ENCODE data around the gene GABRD. TPM values are rescaled to one million over a fixed set of nuclear protein-coding genes. Genes with fewer than 3 reads are reported as not detected.

The GABRD gene
- total RNA-seq, 2 experiments from 2014 or later, result not detected

DNA sequence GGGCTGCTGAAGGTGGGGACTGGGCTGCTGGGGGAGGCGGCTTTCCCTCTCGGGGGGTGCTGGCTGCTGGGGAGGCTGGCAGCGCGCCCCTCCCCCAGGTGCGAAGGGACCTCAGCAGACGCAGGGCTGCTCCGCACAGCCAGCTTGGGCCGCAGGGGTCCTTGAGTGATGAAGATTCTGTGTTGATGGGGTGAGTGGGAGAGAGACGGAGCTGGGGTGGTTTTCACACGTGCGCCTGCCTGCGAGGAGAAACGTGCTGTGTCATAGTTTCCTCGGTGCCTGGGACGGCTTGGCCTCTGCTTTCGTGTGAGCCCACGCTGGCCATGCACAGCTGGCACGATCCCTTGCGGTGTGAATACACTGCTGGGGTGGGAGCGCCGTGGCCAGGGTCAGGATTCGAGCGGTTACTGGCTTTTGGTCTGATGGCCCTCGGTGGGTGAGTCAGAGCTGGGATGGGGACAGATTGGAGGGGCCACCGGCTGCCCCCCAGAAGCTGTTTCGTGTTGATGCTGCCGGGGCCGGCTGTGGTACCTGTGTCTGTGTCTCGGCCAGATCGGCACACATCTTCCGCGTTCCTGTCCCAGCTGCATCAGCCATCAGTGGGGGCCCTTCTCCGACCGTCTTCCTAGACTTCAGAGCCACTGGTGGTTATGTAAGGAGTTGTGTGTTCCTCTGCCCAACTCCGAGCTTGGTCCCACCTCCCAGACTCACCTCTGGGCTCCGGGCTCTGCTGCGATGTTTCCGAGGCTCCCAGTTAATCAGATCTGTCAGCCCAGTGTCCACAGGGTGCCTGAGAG is 56.0 kb downstream of the GABRD start:
- Mint-ChIP-seq H3K27me3 (no peaks in the 10 kb centered on the region), H3K4me1 (ENCODE audit: low read depth) (peaks cover 9% of the 10 kb centered on the region), H3K27ac (no peak overlapping the region), H3K9me3 (peaks cover 22% of the 10 kb centered on the region), H3K4me3 (no peak overlapping the region), H3K36me3 (ENCODE audit: low read depth) (peaks cover 28% of the 10 kb centered on the region)
- TF ChIP-seq, protein P1, sequence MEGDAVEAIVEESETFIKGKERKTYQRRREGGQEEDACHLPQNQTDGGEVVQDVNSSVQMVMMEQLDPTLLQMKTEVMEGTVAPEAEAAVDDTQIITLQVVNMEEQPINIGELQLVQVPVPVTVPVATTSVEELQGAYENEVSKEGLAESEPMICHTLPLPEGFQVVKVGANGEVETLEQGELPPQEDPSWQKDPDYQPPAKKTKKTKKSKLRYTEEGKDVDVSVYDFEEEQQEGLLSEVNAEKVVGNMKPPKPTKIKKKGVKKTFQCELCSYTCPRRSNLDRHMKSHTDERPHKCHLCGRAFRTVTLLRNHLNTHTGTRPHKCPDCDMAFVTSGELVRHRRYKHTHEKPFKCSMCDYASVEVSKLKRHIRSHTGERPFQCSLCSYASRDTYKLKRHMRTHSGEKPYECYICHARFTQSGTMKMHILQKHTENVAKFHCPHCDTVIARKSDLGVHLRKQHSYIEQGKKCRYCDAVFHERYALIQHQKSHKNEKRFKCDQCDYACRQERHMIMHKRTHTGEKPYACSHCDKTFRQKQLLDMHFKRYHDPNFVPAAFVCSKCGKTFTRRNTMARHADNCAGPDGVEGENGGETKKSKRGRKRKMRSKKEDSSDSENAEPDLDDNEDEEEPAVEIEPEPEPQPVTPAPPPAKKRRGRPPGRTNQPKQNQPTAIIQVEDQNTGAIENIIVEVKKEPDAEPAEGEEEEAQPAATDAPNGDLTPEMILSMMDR (IDR thresholded peaks at IDR 0.05), result no peak
- POLR2A ChIA-PET, result interaction anchor here (1.0 kb wide), 1 partner anchor 87 kb away, joined by 3 read pairs; no protein-coding TSS in a partner anchor
- CTCF ChIA-PET, result no interaction called here
- DNase-seq, result no peak
- ATAC-seq, result no peak
- intact Hi-C loops (cut with micrococcal nuclease), result no loop called here

DNA sequence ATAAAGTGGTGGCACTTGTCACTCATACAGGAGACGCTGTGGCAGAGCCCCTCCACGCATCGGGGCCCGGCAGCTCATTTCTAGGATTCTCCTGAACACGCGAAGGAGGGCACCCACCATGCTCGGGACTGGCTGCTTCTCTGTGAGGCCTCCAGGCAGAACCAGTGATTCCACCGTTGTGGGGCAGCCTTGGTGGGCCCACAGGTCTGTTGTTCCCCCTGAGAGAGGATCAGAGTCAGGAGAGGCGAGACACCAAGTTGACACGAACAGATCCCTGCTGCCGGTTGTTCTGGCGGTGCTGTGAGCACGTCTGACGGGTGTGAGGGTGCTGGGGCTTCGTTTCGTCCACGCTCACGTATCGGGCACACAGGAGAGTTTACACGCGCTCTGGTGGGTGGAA is 57.7 kb downstream of the GABRD start:
- Mint-ChIP-seq H3K36me3 (ENCODE audit: low read depth) (peaks cover 30% of the 10 kb centered on the region), H3K4me3 (no peak overlapping the region), H3K27ac (no peak overlapping the region), H3K27me3 (no peaks in the 10 kb centered on the region), H3K4me1 (ENCODE audit: low read depth) (peaks cover 8% of the 10 kb centered on the region), H3K9me3 (peaks cover 22% of the 10 kb centered on the region)
- CTCF ChIA-PET, result no interaction called here
- intact Hi-C loops (cut with micrococcal nuclease), result no loop called here
- ATAC-seq, result no peak
- TF ChIP-seq, protein P1 (IDR thresholded peaks at IDR 0.05), result no peak
- DNase-seq, result no peak
- POLR2A ChIA-PET, result no interaction called here

DNA sequence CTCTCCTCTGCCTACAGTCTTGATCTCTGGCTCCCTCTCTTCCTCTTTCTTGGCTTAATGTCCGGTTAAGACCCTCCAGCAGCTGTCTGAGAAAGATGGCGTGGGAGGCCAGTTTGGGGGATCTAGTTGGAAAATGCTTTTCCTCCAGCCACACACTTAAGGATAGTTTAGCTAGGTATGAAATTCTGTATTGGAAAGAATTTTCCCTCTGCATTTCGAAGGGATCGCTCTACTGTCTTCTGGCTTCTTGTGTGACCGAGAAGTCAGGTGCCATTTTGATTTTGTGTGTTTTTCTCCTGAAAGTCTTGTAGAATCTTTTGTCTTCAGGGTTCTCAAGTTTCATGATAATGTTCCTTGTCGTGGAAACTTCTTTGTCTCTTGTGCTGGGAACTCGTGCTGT is 59.0 kb downstream of the GABRD start:
- Mint-ChIP-seq H3K36me3 (ENCODE audit: low read depth) (peaks cover 30% of the 10 kb centered on the region), H3K27ac (no peak overlapping the region), H3K27me3 (no peaks in the 10 kb centered on the region), H3K4me3 (no peak overlapping the region), H3K9me3 (peaks cover 22% of the 10 kb centered on the region), H3K4me1 (ENCODE audit: low read depth) (no peaks in the 10 kb centered on the region)
- ATAC-seq (no peak), DNase-seq (no peak)
- intact Hi-C loops (cut with micrococcal nuclease), result no loop called here
- POLR2A ChIA-PET, result interaction anchor here (0.6 kb wide), 1 partner anchor 112 kb away, joined by 4 read pairs; no protein-coding TSS in a partner anchor
- CTCF ChIA-PET, result no interaction called here
- TF ChIP-seq, protein P1 (IDR thresholded peaks at IDR 0.05), result no peak

DNA sequence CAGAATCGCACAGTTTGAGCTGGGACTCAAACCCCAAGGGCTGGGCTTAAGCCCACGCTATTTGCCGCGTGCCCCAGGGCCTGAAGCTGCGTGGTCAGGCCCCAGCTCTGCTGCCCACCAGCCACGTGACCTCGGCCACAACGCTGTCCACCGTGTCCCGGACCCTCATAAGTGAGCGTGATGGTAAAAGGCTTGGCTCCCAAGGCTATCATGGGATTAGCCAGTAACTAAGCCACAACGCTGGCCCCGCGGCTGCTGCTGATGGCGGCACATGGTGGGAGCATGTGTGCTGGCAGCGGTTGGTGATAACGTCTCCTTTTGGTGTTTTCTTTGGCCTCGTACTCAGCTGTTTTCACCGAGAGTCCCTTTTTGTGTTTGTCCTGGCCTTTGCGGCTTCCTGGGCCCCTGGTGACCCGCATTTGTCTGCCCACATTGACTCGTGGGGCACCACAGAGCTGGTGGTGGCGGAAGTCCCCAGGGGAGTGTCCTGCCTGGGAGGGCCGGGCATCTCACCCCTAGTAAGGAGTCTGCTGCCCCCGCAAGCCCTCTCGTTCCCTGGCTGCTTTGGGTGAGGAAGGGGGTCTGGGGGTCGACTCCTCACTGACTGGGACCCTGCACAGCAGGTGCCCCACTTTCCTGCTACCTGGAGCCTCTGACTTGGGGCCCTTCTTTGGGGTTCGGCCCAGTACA is 60.4 kb downstream of the GABRD start:
- no peak overlapping the region for H3K27ac Mint-ChIP-seq
- no peak for DNase-seq
- intact Hi-C loops (cut with micrococcal nuclease), result no loop called here
- peaks cover 22% of the 10 kb centered on the region for H3K9me3 Mint-ChIP-seq
- ChIA-PET POLR2A (interaction anchor here (0.6 kb wide), 1 partner anchor 48 kb away, joined by 3 read pairs; no protein-coding TSS in a partner anchor), CTCF (interaction anchor here (1.3 kb wide), 1 partner anchor 13 kb away, joined by 3 read pairs; no protein-coding TSS in a partner anchor)
- peaks cover 30% of the 10 kb centered on the region for H3K36me3 Mint-ChIP-seq (ENCODE audit: low read depth)
- H3K27me3 Mint-ChIP-seq, result no peaks in the 10 kb centered on the region
- TF ChIP-seq, protein P1 (IDR thresholded peaks at IDR 0.05), result no peak
- ATAC-seq, result no peak
- H3K4me3 Mint-ChIP-seq, result no peak overlapping the region
- H3K4me1 Mint-ChIP-seq (ENCODE audit: low read depth), result no peaks in the 10 kb centered on the region

DNA sequence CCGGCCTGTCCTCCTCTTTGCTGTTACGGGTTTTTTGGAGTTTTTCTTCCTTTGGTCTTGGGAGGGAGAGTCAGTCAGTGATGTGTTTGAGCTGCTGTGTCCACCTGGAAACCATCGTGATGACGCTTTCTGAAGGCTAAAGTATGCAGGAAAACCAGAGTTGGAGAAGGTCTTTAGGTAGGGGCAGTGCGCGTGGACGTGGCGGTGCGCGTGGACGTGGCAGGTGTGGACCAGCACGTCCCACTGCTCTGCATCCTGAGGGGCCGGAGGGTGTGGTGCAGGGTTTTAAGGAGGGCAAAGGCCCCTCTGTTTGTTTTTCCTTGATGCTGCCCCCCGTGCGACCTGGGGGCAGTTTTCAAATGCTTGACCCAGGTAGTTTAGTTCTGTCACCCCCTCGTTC is 61.0 kb downstream of the GABRD start:
- Mint-ChIP-seq H3K27me3 (no peaks in the 10 kb centered on the region), H3K36me3 (ENCODE audit: low read depth) (peaks cover 30% of the 10 kb centered on the region), H3K9me3 (peaks cover 22% of the 10 kb centered on the region), H3K4me1 (ENCODE audit: low read depth) (no peaks in the 10 kb centered on the region), H3K4me3 (no peak overlapping the region), H3K27ac (no peak overlapping the region)
- TF ChIP-seq, protein P1 (IDR thresholded peaks at IDR 0.05), result no peak
- ChIA-PET POLR2A (no interaction called here), CTCF (interaction anchor here (1.3 kb wide), 1 partner anchor 12 kb away, joined by 3 read pairs; no protein-coding TSS in a partner anchor)
- no peak for ATAC-seq
- intact Hi-C loops (cut with micrococcal nuclease), result no loop called here
- no peak for DNase-seq

Measured in activated CD8-positive, alpha-beta T cell treated with anti-CD3 and anti-CD28 coated beads for 36 hours (primary cell).